Fibroblast of mammary gland (primary cell): ENCODE data around the gene CMKLR1.

ENCODE experiments used
- DNase-seq: peaks from one replicate; pipeline ENCODE4 v3.0.0-alpha.2; 2010; ENCODE audit warnings: low read depth
- H3K4me3 ChIP-seq: 2 replicates; pipeline ENCODE4 v1.5.1; 2011; ENCODE audit warnings: low read depth, mild to moderate bottlenecking, low read length, moderate library complexity; ENCODE audit not compliant: control insufficient read depth
- CTCF ChIP-seq: conservative IDR thresholded peaks from 2 replicates; pipeline ENCODE4 v1.5.1; 2011; ENCODE audit warnings: low read depth, low read length, inconsistent platforms; ENCODE audit not compliant: control insufficient read depth, insufficient read depth

The CMKLR1 gene

GRCh38 chr12:108328420-108328819, 10.7 kb downstream of the CMKLR1 start:
- H3K4me3 ChIP-seq = no peak overlapping the region
- no peak for TF ChIP-seq CTCF
- DNase-seq = no peak

- no peak for DNase-seq
- no peak for TF ChIP-seq CTCF
- H3K4me3 ChIP-seq = no peak overlapping the region
These were observed 11.3 kb downstream of the CMKLR1 start for GRCh38 chr12:108327621-108328344.

- DNase-seq = no peak
- no peak for TF ChIP-seq CTCF
- no peak overlapping the region for H3K4me3 ChIP-seq
These were observed 12.8 kb downstream of the CMKLR1 start for GRCh38 chr12:108326254-108326750.

GRCh38 chr12:108325549-108325948, 13.6 kb downstream of the CMKLR1 start:
- H3K4me3 ChIP-seq = no peak overlapping the region
- no peak for TF ChIP-seq CTCF
- DNase-seq = no peak

- TF ChIP-seq CTCF = no peak
- DNase-seq = no peak
These were observed 14.1 kb downstream of the CMKLR1 start for GRCh38 chr12:108325018-108325358.

GRCh38 chr12:108324351-108325017, 14.6 kb downstream of the CMKLR1 start:
- H3K4me3 ChIP-seq = no peak overlapping the region
- DNase-seq = no peak
- no peak for TF ChIP-seq CTCF

More at GRCh38 chr12:108325018-108325358, 14.1 kb downstream of the CMKLR1 start:
- no peak overlapping the region for H3K4me3 ChIP-seq
